Right cardiac atrium (tissue), 5 donors: Measurements from ENCODE around the gene ZDHHC11. TPM values are rescaled to one million over a fixed set of nuclear protein-coding genes. Genes with fewer than 3 reads are reported as not detected.

Experiments used
- ATAC-seq, 2 donors: fragments of 200-7000 bp; cut with Tn5 transposase; one replicate each; pipeline versions ENCODE4 v1.8.0 to v1.9.1; 2020; ENCODE audit warnings: moderate library complexity in 2 of 2, mild to moderate bottlenecking in 1 of 2
- DNase-seq, 3 donors: peaks; one replicate each; pipeline ENCODE4 v3.0.0-alpha.2; 2020
- H3K27ac ChIP-seq: one replicate; pipeline ENCODE4 v1.5.1; 2013; ENCODE audit warnings: mild to moderate bottlenecking, low read length, control low read depth, moderate library complexity
- H3K27me3 ChIP-seq: one replicate; pipeline ENCODE4 v1.6.1; 2013; ENCODE audit not compliant: control insufficient read depth, insufficient read depth
- H3K4me1 ChIP-seq: one replicate; pipeline ENCODE4 v1.6.1; 2013; ENCODE audit warnings: low read length; ENCODE audit not compliant: control insufficient read depth, insufficient read depth
- H3K4me3 ChIP-seq: one replicate; pipeline ENCODE4 v1.5.1; 2013; ENCODE audit warnings: low read length, control low read depth
- H3K9me3 ChIP-seq: one replicate; pipeline ENCODE4 v1.6.1; 2013; ENCODE audit warnings: low read length; ENCODE audit not compliant: control insufficient read depth
- WGBS: extraction: QIAGEN DNeasy Blood & Tissue Kit; methylation state at CpG from one replicate; pipeline ENCODE4 v1.1.7; 2013; 5-methylcytosine and 5-hydroxymethylcytosine counted together
- intact Hi-C, 4 donors: fragments of 100-400 bp; cut with DNase I; formaldehyde crosslinking; loops; one replicate each; pipeline versions ENCODE4 v1.11.0 to v1.14.0; 2022 to 2023
- long read RNA-seq, 4 donors: library from polyadenylated mRNA; unstranded; transcript quantifications; one replicate each; pipeline ENCODE4 v2.0.0, GENCODE V29; 2020 to 2021
- polyA plus RNA-seq: library from polyadenylated mRNA; stranded (reverse); fragments of 200-250 nt; gene quantifications from one replicate; pipeline ENCODE4 v1.2.3, GENCODE V29; 2013
- total RNA-seq, 4 donors: library from RNA; stranded (reverse); fragmentation: NEBNext Ultra II Directional; extraction: Animal tissue kit (Norgen Biotek cat#: 25700); gene quantifications; one replicate each; pipeline ENCODE4 v1.2.1, GENCODE V29; 2021
- donor health status: healthy with polysubstance abuse.
- donor health status: DM: no; HTN: yes; CAD: no.
- donor health status: DM: no; HTN: no; CAD: no.
- donor health status: DM: no; HTN: yes; CAD: no; lungs with severe emphysema.
- donor health status: DM: yes; HTN: yes; CAD: no.

Gene ZDHHC11, protein sequence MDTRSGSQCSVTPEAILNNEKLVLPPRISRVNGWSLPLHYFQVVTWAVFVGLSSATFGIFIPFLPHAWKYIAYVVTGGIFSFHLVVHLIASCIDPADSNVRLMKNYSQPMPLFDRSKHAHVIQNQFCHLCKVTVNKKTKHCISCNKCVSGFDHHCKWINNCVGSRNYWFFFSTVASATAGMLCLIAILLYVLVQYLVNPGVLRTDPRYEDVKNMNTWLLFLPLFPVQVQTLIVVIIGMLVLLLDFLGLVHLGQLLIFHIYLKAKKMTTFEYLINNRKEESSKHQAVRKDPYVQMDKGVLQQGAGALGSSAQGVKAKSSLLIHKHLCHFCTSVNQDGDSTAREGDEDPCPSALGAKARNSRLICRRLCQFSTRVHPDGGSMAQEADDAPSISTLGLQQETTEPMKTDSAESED
- total RNA-seq (10 to 100 TPM; 19.3 to 66.1 (median 37.4) TPM), polyA plus RNA-seq (5.8 TPM)
- long read RNA-seq, donor 1, transcript ZDHHC11-201 (13 exons, 2,604 nt) = major isoform, 7 of 16 reads
- long read RNA-seq, donor 1, partial matches to known transcripts = 4 of 16 reads
- long read RNA-seq, donor 1, other reads (novel, unspliced or antisense) = 5 of 16 reads
- long read RNA-seq, donor 2, transcript ZDHHC11-201 (13 exons, 2,604 nt) = major isoform, 9 of 21 reads
- long read RNA-seq, donor 2, partial matches to known transcripts = 3 of 21 reads
- long read RNA-seq, donor 2, other reads (novel, unspliced or antisense) = 9 of 21 reads
- long read RNA-seq, donor 3, transcript ZDHHC11-201 (13 exons, 2,604 nt) = major isoform, 18 of 50 reads
- long read RNA-seq, donor 3, partial matches to known transcripts = 9 of 50 reads
- long read RNA-seq, donor 3, other reads (novel, unspliced or antisense) = 23 of 50 reads
- long read RNA-seq, donor 4, partial matches to known transcripts = 0 of 3 reads
- long read RNA-seq, donor 4, other reads (novel, unspliced or antisense) = 2 of 3 reads

- no peaks in the 10 kb centered on the region for H3K4me1 ChIP-seq
- H3K27me3 ChIP-seq = no peaks in the 10 kb centered on the region
- 58% methylated on average over 27 of the region's 27 CpGs for WGBS
- peak; percentile 66 to 89 for ATAC-seq
- no peak within 1 kb of the TSS for H3K4me3 ChIP-seq
- no peaks in the 10 kb centered on the region for H3K9me3 ChIP-seq
- H3K27ac ChIP-seq = no peak within 1 kb of the TSS
- intact Hi-C loops = no loop called here
- DNase-seq = peak; percentile 63 to 89 (median 88)
These were observed at the start of gene ZDHHC11 for GRCh38 chr5:850511-851006. TSS of gene ZDHHC11 (minus strand) at chr5:850986. CDS start at chr5:850602, 384 bp downstream.

GRCh38 chr5:893711-894110, 42.9 kb upstream of the ZDHHC11 start:
- no peak for ATAC-seq
- Histone ChIP-seq H3K27me3 (no peaks in the 10 kb centered on the region), H3K27ac (no peak overlapping the region), H3K9me3 (no peaks in the 10 kb centered on the region), H3K4me1 (peaks cover 6% of the 10 kb centered on the region), H3K4me3 (no peak overlapping the region)
- DNase-seq = no peak
- whole genome bisulfite sequencing = 91% methylated on average over 9 of the region's 9 CpGs
- intact Hi-C loops = no loop called here

DNA sequence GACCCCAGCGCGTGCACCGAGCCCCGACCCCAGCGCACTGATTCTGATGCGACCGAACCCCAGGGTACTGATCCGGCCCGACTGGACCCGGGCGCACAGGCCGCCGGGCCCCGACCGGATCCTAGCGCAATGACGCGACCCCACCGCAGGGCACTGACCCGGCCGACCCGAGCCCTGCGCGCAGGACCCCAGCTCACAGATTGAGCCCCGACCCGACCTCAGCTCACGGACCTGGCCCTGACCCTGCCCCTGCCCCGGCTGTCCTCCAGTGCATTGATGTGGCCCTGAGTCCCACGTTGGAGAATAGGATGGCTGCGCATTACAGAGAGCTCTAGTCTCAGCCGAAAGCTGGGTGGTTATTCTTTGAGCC, 42.3 kb upstream of the ZDHHC11 start:
- Histone ChIP-seq H3K9me3 (no peaks in the 10 kb centered on the region), H3K4me3 (peak overlapping the region; percentile 80), H3K4me1 (peaks cover 6% of the 10 kb centered on the region), H3K27ac (no peak overlapping the region), H3K27me3 (no peaks in the 10 kb centered on the region)
- under 1% methylated on average over 31 of the region's 31 CpGs for WGBS
- peak; percentile 10 to 17 for ATAC-seq
- intact Hi-C loops = no loop called here
- DNase-seq = no peak

DNA sequence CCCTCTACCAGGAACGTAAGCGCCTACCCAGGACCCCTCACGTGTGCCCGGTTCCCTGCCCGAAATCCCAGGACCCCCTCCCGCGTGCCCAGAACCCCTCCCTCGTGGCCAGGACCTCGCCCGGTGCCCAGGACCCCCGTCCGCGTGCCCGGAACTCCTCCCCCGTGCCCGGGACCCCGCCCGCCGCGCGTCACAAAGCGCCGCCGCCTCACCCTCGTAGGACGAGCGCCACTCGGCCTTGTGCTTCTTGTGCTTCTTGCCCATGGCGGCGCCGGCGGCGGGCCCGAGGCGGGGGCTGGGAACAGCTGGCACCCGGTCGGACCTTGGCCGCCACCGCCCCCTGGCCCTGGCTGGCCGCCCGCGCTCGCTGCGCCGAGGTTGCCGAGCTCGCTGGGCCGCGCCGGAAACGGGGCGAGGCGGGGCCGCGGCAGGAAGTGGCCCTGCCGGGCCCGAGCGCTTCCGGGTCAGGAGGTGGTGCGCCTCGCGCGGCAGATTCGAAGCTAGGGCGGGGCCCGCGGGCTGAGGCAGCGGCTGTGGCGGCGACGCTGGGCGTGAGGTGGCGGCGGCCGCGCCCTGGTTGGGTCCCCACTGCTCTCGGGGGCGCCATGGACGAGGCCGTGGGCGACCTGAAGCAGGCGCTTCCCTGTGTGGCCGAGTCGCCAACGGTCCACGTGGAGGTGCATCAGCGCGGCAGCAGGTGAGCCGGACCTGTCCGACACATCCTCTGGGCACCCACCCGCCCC, 41.8 kb upstream of the ZDHHC11 start, which contains the start of the genes BRD9 and TRIP13:
Gene BRD9, minus strand, starts transcription at position 408 of the 743 bp plus-strand sequence. Its CDS starts 144 bp downstream, at position 264.
Gene TRIP13, plus strand, starts transcription at position 491 of the 743 bp plus-strand sequence. Its CDS starts 115 bp downstream, at position 606.
- H3K4me3 ChIP-seq = peak within 1 kb of the TSS; percentile 80

GRCh38 chr5:891837-892393, 41.1 kb upstream of the ZDHHC11 start:
- ATAC-seq (peak; percentile 33 to 46), DNase-seq (peak in 1 of 3 donors; percentile 67)
- WGBS = 13% methylated on average over 25 of the region's 25 CpGs
- Histone ChIP-seq H3K9me3 (no peaks in the 10 kb centered on the region), H3K4me3 (peak overlapping the region; percentile 80), H3K4me1 (peaks cover 6% of the 10 kb centered on the region), H3K27me3 (no peaks in the 10 kb centered on the region), H3K27ac (peak overlapping the region; percentile 54)
- intact Hi-C loops = no loop called here

More for the DNA sequence above, 41.8 kb upstream of the ZDHHC11 start, which contains the start of the genes BRD9 and TRIP13:
- peak; percentile 87 to 95 (median 94) for DNase-seq
- intact Hi-C loops = no loop called here
- Histone ChIP-seq H3K27ac (peak within 1 kb of the TSS; percentile 54), H3K4me1 (peaks cover 6% of the 10 kb centered on the region), H3K27me3 (no peaks in the 10 kb centered on the region), H3K9me3 (no peaks in the 10 kb centered on the region)
- WGBS = under 1% methylated on average over 91 of the region's 91 CpGs
- ATAC-seq = peak; percentile 94 to 96

DNA sequence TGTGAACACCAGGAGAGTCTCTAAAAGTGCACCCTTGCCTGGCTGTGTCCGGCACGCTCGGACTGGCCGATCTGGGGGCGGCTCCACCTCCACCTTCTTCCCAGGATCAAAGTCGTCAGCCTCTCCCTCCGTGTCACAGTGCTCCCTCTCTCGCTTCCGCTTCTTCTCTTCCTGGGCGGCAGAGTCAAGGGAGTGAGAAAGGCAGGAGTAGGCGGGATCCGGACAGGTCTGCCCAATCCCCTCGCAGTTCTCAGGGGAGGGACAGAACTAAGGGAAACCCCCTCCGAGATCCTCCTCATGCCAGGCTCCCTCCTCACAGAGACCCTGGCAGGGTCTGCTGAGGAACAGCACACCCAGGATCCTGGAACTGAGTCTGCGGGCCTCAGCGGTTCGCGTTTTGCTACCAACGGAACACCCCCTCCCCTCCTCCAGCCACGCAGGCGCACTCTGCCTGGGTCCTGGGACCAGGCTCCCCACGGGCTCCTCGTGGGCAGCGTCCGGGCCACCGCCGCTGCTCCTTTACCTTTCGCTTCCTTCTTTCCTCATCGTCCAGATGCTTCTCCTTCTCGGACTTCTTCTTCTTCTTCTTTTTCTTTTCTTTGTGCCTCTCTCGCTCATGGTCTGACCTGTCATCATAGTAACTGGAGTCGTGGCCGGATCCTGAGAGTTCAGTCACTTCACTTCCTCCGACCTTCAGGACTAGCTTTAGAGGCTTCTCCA, 40.5 kb upstream of the ZDHHC11 start:
- peak overlapping the region; percentile 80 for H3K4me3 ChIP-seq
- intact Hi-C loops = no loop called here
- DNase-seq (no peak), ATAC-seq (no peak)
- 75% methylated on average over 34 of the region's 34 CpGs for WGBS
- peaks cover 6% of the 10 kb centered on the region for H3K4me1 ChIP-seq
- no peak overlapping the region for H3K27ac ChIP-seq
- no peaks in the 10 kb centered on the region for H3K27me3 ChIP-seq
- H3K9me3 ChIP-seq = no peaks in the 10 kb centered on the region

DNA sequence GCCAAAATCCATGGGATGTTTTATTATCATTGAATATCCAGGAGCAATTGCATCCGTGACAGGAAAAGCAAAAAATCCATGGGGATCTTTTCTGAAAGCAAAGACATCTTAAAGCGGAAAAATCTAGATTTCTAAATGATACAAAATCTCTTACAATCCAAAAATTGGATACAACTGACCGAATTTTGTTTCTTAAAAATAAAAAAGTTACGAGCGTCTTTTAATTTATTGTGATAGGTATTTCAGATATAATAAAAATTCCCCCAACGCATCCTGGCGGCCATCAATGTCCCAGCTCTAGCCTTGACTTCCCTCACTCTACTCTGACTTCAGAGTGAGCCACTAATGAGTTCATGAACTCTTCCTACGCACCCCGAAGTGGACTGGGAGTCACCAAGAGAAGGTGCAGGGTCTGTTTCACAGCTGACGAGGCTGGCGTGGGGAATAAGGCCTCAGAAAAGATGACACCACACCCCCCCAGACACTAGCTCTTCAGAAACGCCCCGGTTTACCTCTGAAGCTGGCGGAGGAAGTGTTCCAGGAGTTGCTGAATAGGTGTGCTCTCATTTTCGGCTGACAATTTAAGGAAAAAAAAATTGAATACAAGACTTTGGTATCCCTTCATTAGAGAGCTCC, 38.4 kb upstream of the ZDHHC11 start:
- DNase-seq (no peak), ATAC-seq (no peak)
- WGBS = 93% methylated on average over 15 of the region's 15 CpGs
- Histone ChIP-seq H3K27ac (no peak overlapping the region), H3K27me3 (no peaks in the 10 kb centered on the region), H3K4me3 (no peak overlapping the region), H3K9me3 (no peaks in the 10 kb centered on the region), H3K4me1 (peaks cover 6% of the 10 kb centered on the region)
- intact Hi-C loops = no loop called here

GRCh38 chr5:888638-889035, 37.9 kb upstream of the ZDHHC11 start:
- Histone ChIP-seq H3K27ac (no peak overlapping the region), H3K4me3 (no peak overlapping the region), H3K4me1 (peaks cover 6% of the 10 kb centered on the region), H3K27me3 (no peaks in the 10 kb centered on the region), H3K9me3 (no peaks in the 10 kb centered on the region)
- no peak for ATAC-seq
- DNase-seq = no peak
- intact Hi-C loops = no loop called here
- WGBS = 92% methylated on average over 11 of the region's 11 CpGs

- Histone ChIP-seq H3K9me3 (no peaks in the 10 kb centered on the region), H3K27ac (no peak overlapping the region), H3K4me1 (peaks cover 3% of the 10 kb centered on the region), H3K27me3 (no peaks in the 10 kb centered on the region), H3K4me3 (no peak overlapping the region)
- WGBS = 89% methylated on average over 14 of the region's 14 CpGs
- intact Hi-C loops = no loop called here
- DNase-seq = no peak
- no peak for ATAC-seq
These were observed 37.3 kb upstream of the ZDHHC11 start for GRCh38 chr5:887947-888637.
